Measurements from ENCODE around the gene CRYGN. TPM values are rescaled to one million over a fixed set of nuclear protein-coding genes. Genes with fewer than 3 reads are reported as not detected.

The CRYGN gene
- total RNA-seq, 2 donors from 2014 or later: 0.35 TPM; not detected in 1

DNA sequence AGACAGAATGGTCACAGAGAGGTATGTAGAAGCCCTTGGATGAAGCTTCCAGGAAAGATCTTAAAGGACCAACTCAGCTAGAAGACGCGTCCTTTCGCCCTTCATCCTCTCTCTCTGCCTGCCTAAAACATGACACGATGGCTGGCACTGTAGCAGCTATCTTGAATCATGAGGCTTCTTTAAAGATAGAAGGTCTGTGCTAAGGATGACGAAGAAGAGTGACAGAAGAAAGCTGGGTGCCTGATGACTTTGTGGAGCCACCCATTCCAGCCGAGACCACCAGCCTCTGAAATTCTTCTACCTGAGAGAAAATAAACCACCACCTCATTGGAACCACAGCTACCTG is 55.6 kb downstream of the CRYGN start:
- TF ChIP-seq, protein P1, sequence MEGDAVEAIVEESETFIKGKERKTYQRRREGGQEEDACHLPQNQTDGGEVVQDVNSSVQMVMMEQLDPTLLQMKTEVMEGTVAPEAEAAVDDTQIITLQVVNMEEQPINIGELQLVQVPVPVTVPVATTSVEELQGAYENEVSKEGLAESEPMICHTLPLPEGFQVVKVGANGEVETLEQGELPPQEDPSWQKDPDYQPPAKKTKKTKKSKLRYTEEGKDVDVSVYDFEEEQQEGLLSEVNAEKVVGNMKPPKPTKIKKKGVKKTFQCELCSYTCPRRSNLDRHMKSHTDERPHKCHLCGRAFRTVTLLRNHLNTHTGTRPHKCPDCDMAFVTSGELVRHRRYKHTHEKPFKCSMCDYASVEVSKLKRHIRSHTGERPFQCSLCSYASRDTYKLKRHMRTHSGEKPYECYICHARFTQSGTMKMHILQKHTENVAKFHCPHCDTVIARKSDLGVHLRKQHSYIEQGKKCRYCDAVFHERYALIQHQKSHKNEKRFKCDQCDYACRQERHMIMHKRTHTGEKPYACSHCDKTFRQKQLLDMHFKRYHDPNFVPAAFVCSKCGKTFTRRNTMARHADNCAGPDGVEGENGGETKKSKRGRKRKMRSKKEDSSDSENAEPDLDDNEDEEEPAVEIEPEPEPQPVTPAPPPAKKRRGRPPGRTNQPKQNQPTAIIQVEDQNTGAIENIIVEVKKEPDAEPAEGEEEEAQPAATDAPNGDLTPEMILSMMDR (IDR thresholded peaks at IDR 0.05): no peak
- Histone ChIP-seq H3K4me1 (ENCODE audit: control insufficient read depth in 1 of 2, low read depth in 2 of 2) (peaks cover 16 to 42% of the 10 kb centered on the region in 2 donors), H3K27ac (no peak overlapping the region), H3K27me3 (replicated peaks; ENCODE audit: insufficient read depth) (no peaks in the 10 kb centered on the region), H3K4me3 (no peak overlapping the region), H3K36me3 (no peaks in the 10 kb centered on the region), H3K9me3 (no peaks in the 10 kb centered on the region)
- ATAC-seq (ENCODE audit: insufficient number of reproducible peaks, low FRiP score, low read depth): no peak
- DNase-seq (ENCODE audit: low spot score): no peak

DNA sequence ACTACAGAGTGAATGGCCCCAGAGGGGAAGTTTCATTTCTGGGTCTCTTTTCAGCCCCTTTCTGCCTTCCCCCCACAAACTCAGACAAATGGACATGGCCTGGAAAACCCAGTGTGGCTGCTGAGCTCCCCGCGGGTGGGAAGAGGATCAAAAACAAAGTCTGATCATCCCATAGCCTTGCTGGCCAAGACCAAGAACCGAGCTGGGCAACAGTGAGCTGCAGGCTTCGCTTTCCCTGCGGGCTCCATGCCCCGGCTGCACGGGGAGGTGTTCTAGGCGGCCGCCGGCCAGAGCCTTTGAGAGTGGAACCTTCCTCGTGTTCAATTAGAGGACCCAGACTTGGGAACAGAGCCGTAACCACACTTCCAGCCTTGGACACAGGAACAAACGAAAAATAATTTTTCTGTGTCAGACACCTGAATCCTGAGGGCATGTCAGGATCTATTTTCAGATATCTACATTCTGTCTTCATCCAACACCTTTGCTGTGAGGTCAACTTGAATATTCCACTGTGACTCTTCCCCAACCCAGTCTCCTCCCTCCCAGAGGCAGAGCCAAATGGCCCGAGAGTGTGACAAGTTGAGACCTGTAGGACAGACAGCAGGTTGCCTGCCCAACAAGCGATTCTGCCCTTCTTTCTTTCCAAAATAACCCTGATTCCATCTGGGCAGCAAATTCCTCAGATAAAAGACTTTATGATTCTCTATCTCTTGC is 56.1 kb downstream of the CRYGN start:
- TF ChIP-seq, protein P1 (IDR thresholded peaks at IDR 0.05): no peak
- Histone ChIP-seq H3K27me3 (replicated peaks; ENCODE audit: insufficient read depth) (no peaks in the 10 kb centered on the region), H3K4me1 (ENCODE audit: control insufficient read depth in 1 of 2, low read depth in 2 of 2) (peaks cover 16 to 42% of the 10 kb centered on the region in 2 donors), H3K36me3 (no peaks in the 10 kb centered on the region), H3K9me3 (no peaks in the 10 kb centered on the region), H3K27ac (no peak overlapping the region), H3K4me3 (no peak overlapping the region)
- ATAC-seq (ENCODE audit: insufficient number of reproducible peaks, low FRiP score, low read depth) (no peak), DNase-seq (ENCODE audit: low spot score) (no peak)

DNA sequence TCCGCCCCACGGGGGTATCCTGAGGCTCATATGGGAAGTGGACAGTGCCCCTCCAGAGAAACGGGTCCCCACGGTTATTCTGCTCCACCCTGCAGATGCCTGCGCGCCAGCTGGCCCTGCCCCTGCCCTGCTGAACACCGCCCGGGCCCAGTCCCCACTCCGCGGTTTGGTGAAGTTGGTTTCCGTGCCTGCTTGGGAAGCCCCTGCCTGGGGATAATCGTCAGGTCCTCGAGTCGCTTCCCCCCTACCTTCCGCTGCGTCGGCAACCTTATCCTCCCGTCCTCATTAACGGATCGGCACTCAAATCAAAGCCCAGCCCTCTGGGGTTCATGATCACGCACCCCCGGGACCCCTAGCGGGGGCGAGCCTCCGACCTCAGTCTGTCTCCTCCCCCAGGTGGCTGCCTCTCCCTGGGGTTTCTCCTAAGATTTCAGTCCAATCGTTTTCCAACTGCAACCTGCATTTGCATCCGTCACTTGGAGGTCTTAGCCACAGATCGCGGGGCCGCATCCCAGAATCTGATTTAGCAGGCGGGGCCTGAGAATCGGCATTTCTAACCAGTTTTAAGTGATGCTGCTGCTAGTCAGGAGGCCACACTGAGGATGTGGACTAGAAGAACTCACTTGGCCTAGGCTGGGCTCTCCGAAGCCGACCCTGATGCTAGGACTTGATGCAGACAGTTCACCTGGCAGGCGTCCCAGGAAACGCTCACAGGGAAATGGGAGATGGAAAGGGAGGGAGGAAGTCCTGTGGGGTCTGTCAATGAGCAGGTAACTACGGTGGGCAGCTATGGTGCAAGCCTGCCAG is 57.7 kb downstream of the CRYGN start:
- Histone ChIP-seq H3K27ac (no peak overlapping the region), H3K27me3 (replicated peaks; ENCODE audit: insufficient read depth) (no peaks in the 10 kb centered on the region), H3K36me3 (peaks cover 6% of the 10 kb centered on the region), H3K4me3 (peak overlapping the region; percentile 63), H3K4me1 (ENCODE audit: control insufficient read depth in 1 of 2, low read depth in 2 of 2) (peaks cover 16 to 40% of the 10 kb centered on the region in 2 donors), H3K9me3 (no peaks in the 10 kb centered on the region)
- no peak for DNase-seq (ENCODE audit: low spot score)
- TF ChIP-seq, protein P1 (IDR thresholded peaks at IDR 0.05): no peak
- no peak for ATAC-seq (ENCODE audit: insufficient number of reproducible peaks, low FRiP score, low read depth)

DNA sequence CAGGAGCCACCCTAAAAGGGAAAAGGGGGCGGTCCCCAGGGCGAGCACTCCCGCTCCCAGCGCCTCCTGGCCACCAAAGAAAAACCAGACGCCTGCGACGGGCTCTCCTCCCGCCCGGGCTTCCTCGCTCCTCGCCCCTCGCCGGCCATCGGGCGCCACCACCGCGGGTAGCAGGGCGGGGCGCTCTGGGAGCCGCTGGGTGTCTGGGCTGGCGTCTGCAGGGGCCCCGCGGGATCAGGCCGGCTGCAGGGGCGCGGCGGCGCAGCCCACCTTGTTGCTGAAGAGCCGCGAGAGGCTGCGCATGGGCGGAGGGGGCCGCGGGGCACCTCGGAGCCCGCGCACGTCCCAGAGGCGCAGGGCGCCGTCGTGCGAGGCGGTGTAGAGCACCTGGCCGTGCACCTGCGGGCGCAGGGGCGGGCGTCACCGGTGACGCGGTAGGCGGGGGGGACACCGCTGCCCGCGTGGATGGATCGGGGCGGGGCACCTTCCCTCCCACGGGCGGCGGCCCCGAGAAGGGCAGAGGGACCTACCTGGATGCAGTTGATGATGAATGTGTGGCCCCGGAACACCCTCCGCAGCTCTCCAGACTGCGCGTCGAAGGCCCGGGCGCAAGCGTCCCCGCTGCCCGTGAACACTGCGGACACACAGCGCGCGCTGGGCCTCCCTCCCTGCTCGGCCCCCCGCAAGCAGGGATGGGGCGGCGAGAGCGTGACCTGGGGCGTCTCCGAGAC is 58.4 kb downstream of the CRYGN start:
- Histone ChIP-seq H3K36me3 (peaks cover 14% of the 10 kb centered on the region), H3K27ac (no peak overlapping the region), H3K27me3 (replicated peaks; ENCODE audit: insufficient read depth) (no peaks in the 10 kb centered on the region), H3K9me3 (no peaks in the 10 kb centered on the region), H3K4me1 (ENCODE audit: control insufficient read depth in 1 of 2, low read depth in 2 of 2) (peaks cover 15 to 33% of the 10 kb centered on the region in 2 donors), H3K4me3 (peak overlapping the region; percentile 63)
- TF ChIP-seq, protein P1 (IDR thresholded peaks at IDR 0.05): no peak
- ATAC-seq (ENCODE audit: insufficient number of reproducible peaks, low FRiP score, low read depth) (no peak), DNase-seq (ENCODE audit: low spot score) (no peak)

- no peaks in the 10 kb centered on the region for H3K27me3 ChIP-seq (replicated peaks; ENCODE audit: insufficient read depth)
- H3K4me3 ChIP-seq: peak overlapping the region; percentile 63
- H3K9me3 ChIP-seq: no peaks in the 10 kb centered on the region
- DNase-seq (ENCODE audit: low spot score) (no peak), ATAC-seq (ENCODE audit: insufficient number of reproducible peaks, low FRiP score, low read depth) (no peak)
- no peak overlapping the region for H3K27ac ChIP-seq
- H3K4me1 ChIP-seq (ENCODE audit: control insufficient read depth in 1 of 2, low read depth in 2 of 2): peaks cover 10 to 28% of the 10 kb centered on the region in 2 donors
- H3K36me3 ChIP-seq: peaks cover 19% of the 10 kb centered on the region
- TF ChIP-seq, protein P1 (IDR thresholded peaks at IDR 0.05): no peak
Observed at GRCh38 chr7:151381098-151381347, 58.9 kb downstream of the CRYGN start.

Data from thoracic aorta (tissue), 2 donors.